ENCODE results near the gene BDKRB2.

GRCh38 chr14:96264200-96264553 is 59.5 kb downstream of the BDKRB2 start:
- TF ChIP-seq POLR2AphosphoS5 (IDR thresholded peaks at IDR 0.05; ENCODE audit: low read depth) (no peak), CTCF (conservative IDR thresholded peaks at IDR 0.05; ENCODE audit: low read depth in 2 of 2) (no peak), ZNF331 (CRISPR knock-in tag; IDR thresholded peaks at IDR 0.05; ENCODE audit: low read depth) (no peak), EZH2phosphoT487 (IDR thresholded peaks at IDR 0.05; ENCODE audit: unreplicated experiment) (no peak), ZNF114 (CRISPR knock-in tag; IDR thresholded peaks at IDR 0.05) (no peak), EZH2 (IDR thresholded peaks at IDR 0.05; ENCODE audit: low read depth, unreplicated experiment) (no peak)

All from GM23338 (cell line).